Dermis microvascular lymphatic vessel endothelial cell (primary cell): ENCODE data around the gene EXOC3L1. TPM values are rescaled to one million over a fixed set of nuclear protein-coding genes. Genes with fewer than 3 reads are reported as not detected.

Experiments
- DNase-seq, 2 donors: peaks; one replicate each; pipeline versions ENCODE4 v3.0.0 to v3.0.0-alpha.2; 2010; ENCODE audit warnings: low read depth in 2 of 2
- total RNA-seq: library from RNA; depleted of rRNA; stranded (reverse); fragments of >200 nt; gene quantifications from 2 replicates; pipeline ENCODE4 v1.2.1, GENCODE V29; 2014

The EXOC3L1 gene
- total RNA-seq, 1 donor from 2014 or later = 38.8 TPM

DNA sequence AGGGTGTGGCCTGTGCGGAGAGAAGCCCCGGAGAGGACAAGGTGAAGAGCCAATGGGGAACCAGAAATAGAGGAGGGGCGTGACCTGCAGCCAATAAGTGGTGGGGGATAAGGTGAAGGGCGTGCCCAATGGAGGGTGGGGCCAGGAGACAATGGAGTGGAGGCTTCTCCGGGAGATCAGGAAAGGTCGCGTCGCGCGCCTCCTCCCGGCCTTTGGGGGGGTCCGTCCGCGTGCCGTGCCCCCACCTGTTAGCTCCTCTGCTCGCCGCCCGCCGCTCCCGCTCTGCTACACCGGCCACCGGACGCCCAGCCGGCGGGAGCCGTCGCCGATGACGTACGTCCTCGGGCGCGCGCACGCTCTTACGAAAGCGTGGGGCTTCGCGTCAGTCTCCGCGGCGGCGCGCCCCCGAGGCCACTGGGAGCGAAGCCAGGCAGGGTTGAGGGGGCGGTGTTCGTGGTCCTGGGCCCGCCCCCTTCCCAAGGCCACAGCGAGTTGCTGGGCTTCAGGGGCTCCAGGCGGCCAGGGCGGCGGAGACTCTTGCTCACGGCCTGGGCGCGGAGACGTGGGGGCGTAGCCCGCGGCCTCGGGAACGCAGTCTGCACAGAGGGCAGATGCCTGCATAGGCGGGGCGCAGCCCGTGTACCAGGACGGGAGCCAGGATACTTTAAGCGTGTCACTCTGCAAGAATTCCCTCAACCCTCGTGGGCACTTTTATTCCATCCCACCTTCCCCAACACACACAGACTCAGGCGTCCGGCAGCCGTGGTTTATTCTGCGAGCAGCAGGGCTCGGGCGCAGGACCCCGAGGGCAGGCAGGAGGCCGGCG is 6.1 kb downstream of the EXOC3L1 start, which contains the start of gene MATCAP1:
MATCAP1 (minus strand) TSS at position 337 of the 826 bp plus-strand sequence. CDS start 3,353 bp downstream, outside the sequence.
- peak; percentile 96 to 99 for DNase-seq

DNA sequence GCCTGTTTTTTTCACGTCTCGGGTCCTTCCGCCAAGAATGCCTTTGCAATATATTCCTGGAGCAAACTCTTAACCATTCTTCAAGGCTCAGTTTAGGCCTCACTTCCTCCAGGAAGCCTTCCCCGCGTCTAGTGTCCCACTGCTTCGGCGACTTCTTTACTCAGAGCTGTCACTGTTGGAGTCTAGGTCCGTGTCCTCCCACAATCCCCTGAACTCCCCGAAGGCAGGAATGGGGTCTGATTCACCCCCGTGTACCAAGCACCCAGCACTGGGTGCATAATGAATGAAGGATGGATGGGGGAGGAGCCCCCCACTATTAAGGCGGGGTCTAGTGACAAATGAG is 6.7 kb downstream of the EXOC3L1 start:
- no peak for DNase-seq

DNA sequence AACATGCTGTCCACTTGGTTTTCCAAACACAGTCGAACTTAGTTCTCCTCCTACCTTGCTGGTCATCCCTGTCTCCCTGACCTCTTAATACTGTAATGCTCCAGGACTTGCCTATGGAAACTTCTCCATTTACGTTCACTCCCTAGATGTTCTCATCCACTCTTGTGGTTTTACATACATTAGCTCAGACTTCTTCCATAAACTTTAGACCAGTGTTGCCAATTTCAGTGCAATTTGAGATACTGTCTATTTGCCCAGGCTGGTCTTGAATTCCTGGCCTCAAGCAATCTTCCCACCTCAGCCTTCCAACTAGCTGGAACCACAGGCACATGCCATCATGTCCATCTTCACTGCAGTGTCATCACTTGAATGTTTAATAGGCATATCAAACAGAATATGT is 7.6 kb downstream of the EXOC3L1 start:
- DNase-seq = no peak

- DNase-seq = peak in 1 of 2 donors; percentile 70
These were observed 8.6 kb downstream of the EXOC3L1 start for GRCh38 chr16:67181346-67181745.

DNA sequence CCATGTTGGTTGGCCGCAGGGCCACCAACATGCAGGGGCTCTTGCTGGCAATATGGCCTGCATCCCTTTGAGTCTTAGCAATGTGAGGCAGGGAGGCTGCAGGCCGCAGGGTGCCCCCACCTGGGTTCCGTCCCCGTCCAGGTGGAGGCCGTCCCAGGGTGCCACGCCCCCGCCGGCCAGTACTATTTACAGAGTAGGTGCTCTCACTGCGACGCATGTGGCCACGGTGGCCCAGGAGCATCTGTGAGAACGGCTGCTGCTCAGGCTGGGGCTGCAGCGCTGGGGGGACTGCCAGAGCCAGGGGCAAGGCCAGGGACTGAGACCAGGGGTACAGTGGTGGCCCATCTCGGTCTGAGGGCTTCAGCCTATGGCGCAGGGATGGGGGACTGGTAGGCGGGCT is 9.8 kb downstream of the EXOC3L1 start:
- no peak for DNase-seq

DNA sequence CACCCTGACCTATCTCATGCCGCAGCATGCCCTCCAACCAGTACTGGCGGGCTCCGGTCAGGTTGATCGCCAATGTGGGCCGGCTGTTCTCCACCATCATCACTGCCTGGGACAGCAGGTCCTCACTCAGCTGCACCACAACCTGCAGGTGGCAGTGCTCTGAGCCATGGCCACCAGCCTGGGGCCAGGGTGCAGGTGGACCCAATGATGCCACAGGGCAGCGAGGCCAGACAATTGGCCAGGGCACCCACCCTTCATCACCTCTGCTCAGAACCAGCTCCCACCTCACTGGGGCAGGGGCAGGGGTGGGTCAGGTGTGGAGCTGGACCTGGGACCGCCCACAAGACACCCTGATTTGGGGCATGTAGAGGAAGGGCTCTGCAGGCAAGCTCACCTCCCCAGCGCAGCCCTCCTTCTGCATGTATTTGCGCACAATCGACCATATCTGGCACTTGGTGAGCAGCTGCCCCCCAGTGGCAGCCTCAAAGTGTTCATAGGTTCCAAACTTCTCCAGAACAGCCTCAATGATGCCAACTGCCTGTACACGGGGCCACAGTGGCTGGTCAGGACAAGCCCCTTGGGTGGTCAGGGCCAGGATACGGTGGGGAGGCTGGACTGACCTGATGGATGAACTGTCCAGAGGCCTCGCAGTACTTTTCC is 10.4 kb downstream of the EXOC3L1 start:
- DNase-seq = peak in 1 of 2 donors; percentile 24

GRCh38 chr16:67177743-67178699 is 11.9 kb downstream of the EXOC3L1 start:
- peak in 1 of 2 donors; percentile 57 for DNase-seq

DNA sequence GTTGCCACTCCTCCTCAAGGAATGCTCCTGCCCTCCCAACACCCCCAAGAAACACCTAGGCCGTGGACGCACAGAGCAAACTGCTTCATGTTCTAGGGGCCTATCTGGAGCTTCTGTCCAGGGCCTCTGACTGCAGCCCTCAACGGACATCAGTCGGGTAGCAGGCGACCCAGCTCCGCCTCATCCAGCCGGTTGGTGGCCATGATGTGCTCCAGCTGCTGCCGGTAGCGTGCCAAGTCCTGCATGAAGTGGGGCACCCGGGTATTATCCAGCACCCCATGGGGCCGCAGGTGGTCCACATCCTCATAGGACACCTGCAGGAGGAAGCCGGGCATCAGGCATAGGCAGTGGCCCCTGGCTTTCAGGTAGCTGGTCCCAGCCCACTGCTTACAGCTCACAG is 13.3 kb downstream of the EXOC3L1 start:
- no peak for DNase-seq

GRCh38 chr16:67174706-67175231 is 15.2 kb downstream of the EXOC3L1 start:
- DNase-seq = no peak

GRCh38 chr16:67173808-67174705 is 15.9 kb downstream of the EXOC3L1 start:
- peak; percentile 70 to 94 for DNase-seq

GRCh38 chr16:67173323-67173722 is 16.6 kb downstream of the EXOC3L1 start:
- no peak for DNase-seq

- DNase-seq = no peak
These were observed 18.8 kb downstream of the EXOC3L1 start for GRCh38 chr16:67170949-67171649.

GRCh38 chr16:67170168-67170948 is 19.6 kb downstream of the EXOC3L1 start, which contains the start of gene NOL3:
Gene NOL3, plus strand, starts transcription at chr16:67170538.
- peak; percentile 68 to 85 for DNase-seq

- DNase-seq = peak in 1 of 2 donors; percentile 40
These were observed 20.2 kb downstream of the EXOC3L1 start for GRCh38 chr16:67169642-67170167.

DNA sequence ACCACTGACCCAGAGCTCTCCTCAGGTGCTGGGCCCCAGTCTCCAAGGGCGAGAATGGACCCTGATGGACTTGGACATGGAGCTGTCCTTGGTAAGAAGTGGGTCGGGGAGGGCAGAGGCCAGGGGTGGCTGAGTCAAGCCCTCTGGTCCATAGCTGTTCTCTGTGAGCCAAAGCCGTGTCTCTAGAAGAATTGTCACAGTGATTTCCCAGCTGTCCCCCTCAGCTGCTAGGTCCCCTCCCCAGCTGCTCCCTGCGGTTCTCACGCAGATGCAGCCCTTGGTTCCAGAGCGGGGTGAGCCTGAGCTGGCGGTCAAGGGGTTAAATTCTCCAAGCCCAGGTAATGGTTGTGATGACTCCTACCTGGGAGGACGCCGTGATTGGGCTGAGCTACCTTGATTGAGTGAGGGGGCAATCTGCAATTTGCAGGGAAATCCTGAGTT is 20.9 kb downstream of the EXOC3L1 start:
- DNase-seq = no peak

- DNase-seq = no peak
These were observed 22.3 kb downstream of the EXOC3L1 start for GRCh38 chr16:67167588-67167987.

- DNase-seq = no peak
These were observed 23.3 kb downstream of the EXOC3L1 start for GRCh38 chr16:67166598-67167168.

- no peak for DNase-seq
These were observed 23.8 kb downstream of the EXOC3L1 start for GRCh38 chr16:67166110-67166547.
